Skeletal muscle tissue (tissue), 4 donors: ENCODE data around the gene SHE. TPM values are rescaled to one million over a fixed set of nuclear protein-coding genes. Genes with fewer than 3 reads are reported as not detected.

Source experiments
- H3K27ac ChIP-seq: one replicate; pipeline ENCODE4 v1.7.0; 2013; ENCODE audit warnings: mild to moderate bottlenecking, low read depth, low read length, inconsistent platforms
- H3K27me3 ChIP-seq, 3 donors: one replicate each; pipeline ENCODE4 v1.7.0; 2013; ENCODE audit warnings: low read length in 3 of 3; ENCODE audit not compliant: control insufficient read depth in 3 of 3, insufficient read depth in 3 of 3
- H3K36me3 ChIP-seq, 3 donors: one replicate each; pipeline ENCODE4 v1.7.0; 2013; ENCODE audit warnings: low read length in 3 of 3; ENCODE audit not compliant: control insufficient read depth in 3 of 3, insufficient read depth in 3 of 3
- H3K4me1 ChIP-seq, 3 donors: one replicate each; pipeline ENCODE4 v1.7.0; 2013; ENCODE audit warnings: low read length in 3 of 3, mild to moderate bottlenecking in 3 of 3; ENCODE audit not compliant: control insufficient read depth in 3 of 3, insufficient read depth in 3 of 3
- H3K4me3 ChIP-seq, 3 donors: one replicate each; pipeline ENCODE4 v1.7.0; 2013; ENCODE audit warnings: low read length in 3 of 3
- H3K9ac ChIP-seq, 3 donors: one replicate each; pipeline ENCODE4 v1.7.0; 2013; ENCODE audit warnings: low read length in 3 of 3, mild to moderate bottlenecking in 3 of 3, moderate library complexity in 2 of 3, low read depth in 1 of 3
- H3K9me3 ChIP-seq, 3 donors: one replicate each; pipeline ENCODE4 v1.7.0; 2013; ENCODE audit warnings: low read length in 3 of 3; ENCODE audit not compliant: control insufficient read depth in 3 of 3
- total RNA-seq: library from RNA; depleted of rRNA; stranded (reverse); fragments of >200 nt; gene quantifications from one replicate; pipeline ENCODE4 v1.2.3, GENCODE V29; 2014
- donor health status: Osteomylitis.

SHE gene
- total RNA-seq, 1 donor from 2014 or later = 8.4 TPM

DNA sequence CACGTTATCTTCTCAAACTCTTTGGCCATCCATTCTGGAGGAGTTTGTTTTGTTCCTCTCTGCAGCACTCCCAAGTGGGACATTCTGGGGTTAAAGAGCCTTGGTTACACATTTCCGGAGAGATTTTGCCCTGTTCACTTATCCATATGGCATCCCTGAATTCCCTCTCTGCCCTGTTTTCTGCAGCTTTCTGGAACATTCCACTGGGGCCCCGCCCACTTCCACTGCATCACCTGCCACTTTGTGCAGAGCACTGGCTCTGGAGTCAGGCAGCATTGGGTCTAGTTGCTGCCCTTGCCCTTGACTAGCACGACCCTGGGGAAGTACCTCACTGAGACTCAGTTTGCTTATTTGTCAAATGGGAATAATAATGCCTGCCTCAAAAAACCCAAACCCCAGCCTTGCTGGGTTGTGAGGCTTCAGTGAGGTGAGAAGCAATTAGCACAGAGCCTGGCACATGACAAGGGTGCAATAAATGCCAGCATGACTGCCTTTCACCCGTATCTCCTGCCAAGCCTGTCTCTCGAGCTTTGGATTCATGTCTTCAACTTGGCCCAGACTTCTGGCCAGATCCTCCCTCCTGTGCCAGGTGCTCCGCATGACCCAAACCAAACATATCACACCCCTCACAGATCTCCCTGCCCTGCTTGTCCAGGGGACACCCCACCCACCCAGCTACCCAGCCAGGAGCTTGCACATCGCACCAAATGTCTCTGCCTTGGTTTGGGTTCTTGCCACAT lies 58.8 kb downstream of the SHE start:
- Histone ChIP-seq H3K27ac (no peak overlapping the region), H3K27me3 (no peaks in the 10 kb centered on the region), H3K36me3 (peaks cover 19 to 48% (median 36%) of the 10 kb centered on the region in 3 donors), H3K4me3 (no peak overlapping the region), H3K9me3 (no peaks in the 10 kb centered on the region), H3K9ac (no peak overlapping the region), H3K4me1 (peaks cover 0 to 10% (median 8%) of the 10 kb centered on the region in 3 donors)

DNA sequence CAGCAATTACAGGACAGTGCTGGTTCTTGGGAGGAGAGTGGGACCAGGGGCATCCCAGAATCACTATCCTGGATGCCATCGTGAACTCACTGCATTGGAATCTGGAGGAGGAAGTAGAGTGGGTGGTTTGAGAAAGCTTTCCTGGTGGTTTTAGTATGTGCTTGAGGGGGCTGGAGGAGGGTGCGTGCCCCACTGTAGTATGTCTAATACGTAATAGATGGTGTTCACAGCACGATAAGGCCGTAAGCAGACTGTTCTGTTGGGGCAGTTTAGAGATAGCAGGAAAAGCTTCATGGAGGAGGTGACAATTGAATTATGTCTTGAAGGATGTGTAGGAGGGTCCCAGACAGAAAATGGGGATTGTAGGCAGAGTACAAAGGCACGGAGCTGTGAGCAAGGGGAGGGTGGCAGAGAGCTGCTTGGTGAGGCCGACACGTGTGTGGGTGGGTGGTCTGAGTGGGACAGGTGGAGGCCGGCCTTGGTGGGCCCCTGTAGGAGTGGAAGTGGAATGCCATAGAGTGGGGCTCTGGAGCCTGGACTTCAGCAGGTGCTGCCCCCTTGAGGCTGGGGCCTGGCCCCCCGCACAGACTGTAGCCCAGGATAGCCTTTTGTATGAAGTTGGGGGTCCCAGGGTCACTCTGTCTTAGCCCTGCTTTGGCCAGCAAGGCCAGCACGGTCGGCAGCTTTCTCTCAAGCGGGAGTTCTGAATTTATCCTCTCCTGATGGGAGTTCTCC lies 60.0 kb downstream of the SHE start:
- peaks cover 13 to 43% (median 32%) of the 10 kb centered on the region in 3 donors for H3K36me3 ChIP-seq
- H3K27ac ChIP-seq = no peak overlapping the region
- H3K9ac ChIP-seq = no peak overlapping the region
- no peaks in the 10 kb centered on the region for H3K9me3 ChIP-seq
- no peak overlapping the region for H3K4me3 ChIP-seq
- H3K27me3 ChIP-seq = no peaks in the 10 kb centered on the region
- H3K4me1 ChIP-seq = peaks cover 0 to 10% (median 8%) of the 10 kb centered on the region in 3 donors

DNA sequence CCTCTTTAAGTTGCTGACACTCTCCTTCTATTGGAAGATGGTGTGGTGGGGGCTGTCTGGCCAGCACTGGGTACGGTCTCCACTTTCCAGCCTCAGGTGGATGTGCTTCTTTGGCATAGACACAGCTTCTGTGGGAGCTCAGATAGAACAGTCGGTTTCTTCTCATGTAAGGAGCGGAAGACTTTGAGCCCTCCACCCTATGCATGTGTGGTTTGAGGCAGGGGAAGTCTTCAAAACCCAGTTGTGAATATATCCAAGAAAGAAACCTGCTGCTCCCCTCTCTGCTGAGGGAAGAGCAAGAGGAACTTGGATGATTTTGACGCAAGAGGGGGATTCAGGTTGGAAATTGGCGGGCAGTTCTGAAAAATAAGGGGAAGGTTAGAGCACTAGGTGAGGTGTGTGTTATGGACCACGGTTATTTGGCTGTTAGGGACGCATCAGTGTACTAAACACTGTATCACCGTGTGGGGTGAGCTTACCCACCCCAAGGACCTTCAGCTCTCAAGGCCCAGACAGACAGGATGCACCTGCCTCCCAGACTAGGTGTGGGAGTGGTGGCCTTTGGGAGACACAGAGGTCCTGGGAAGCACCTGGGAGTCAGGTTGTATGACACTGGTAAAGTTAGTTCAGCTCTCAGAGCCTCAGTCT lies 60.8 kb downstream of the SHE start:
- Histone ChIP-seq H3K27ac (no peak overlapping the region), H3K4me3 (no peak overlapping the region)

DNA sequence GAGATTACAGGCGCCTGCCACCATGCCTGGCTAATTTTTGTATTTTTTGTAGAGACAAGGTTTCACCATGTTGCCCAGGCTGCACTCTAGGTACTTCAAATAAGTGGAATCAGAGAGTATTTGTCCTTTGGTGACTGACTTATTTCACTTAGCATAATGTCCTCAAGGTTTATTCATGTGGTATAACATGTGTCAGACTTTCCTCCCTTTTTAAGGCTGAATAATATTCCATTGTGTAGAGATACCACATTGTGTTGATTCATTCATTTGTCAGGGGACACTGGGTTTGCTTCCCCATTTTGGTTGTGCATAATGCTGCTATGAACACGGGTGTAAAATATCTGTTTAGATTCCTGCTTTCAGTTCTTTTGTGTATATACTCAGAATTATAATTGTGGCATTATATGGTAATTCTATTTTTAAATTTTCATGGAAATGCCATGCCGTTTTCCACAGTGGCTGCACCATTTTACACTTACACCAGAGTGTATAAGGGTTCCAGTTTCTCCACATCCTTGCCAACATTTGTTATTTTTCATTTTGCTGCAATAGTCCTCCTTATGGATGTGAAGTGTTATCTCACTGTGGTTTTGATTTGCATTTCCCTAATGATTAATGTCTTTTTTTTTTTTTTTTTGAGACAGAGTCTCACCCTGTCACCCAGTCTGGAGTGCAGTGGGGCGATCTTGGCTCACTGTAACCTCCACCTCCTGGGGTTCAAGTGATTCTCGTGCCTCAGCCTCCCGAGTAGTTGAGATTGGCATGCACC lies 62.0 kb downstream of the SHE start:
- no peak overlapping the region for H3K27ac ChIP-seq
- H3K9ac ChIP-seq = no peak overlapping the region
- peaks cover 21 to 48% (median 38%) of the 10 kb centered on the region in 3 donors for H3K36me3 ChIP-seq
- H3K4me3 ChIP-seq = no peak overlapping the region
- no peaks in the 10 kb centered on the region for H3K9me3 ChIP-seq
- H3K27me3 ChIP-seq = no peaks in the 10 kb centered on the region
- H3K4me1 ChIP-seq = peaks cover 0 to 10% (median 8%) of the 10 kb centered on the region in 3 donors

More for the DNA sequence above, 60.8 kb downstream of the SHE start:
- H3K9me3 ChIP-seq = no peaks in the 10 kb centered on the region
- H3K4me1 ChIP-seq = peaks cover 0 to 10% (median 8%) of the 10 kb centered on the region in 3 donors
- peaks cover 15 to 44% (median 34%) of the 10 kb centered on the region in 3 donors for H3K36me3 ChIP-seq
- H3K27me3 ChIP-seq = no peaks in the 10 kb centered on the region
- H3K9ac ChIP-seq = no peak overlapping the region

DNA sequence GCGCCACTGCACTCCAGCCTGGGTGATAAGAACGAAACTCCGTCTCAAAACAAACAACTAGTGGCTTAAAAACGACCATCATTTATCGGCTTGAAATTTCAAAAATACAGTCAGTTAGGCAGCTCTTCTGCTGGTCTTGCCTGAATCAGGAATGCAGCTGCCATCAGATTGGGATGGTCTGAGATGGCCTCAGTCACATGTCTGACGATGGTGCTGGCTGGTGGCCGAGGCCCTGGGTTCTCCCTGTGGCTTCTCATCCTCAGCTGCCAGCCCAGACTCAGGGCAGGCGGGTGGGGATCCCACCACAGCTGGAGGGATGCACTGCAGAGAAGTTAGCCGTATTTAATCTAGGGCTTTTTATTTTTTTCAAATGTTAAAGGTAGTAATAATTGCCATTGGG lies 65.8 kb downstream of the SHE start:
- no peaks in the 10 kb centered on the region for H3K27me3 ChIP-seq
- H3K36me3 ChIP-seq = peaks cover 22 to 41% (median 27%) of the 10 kb centered on the region in 3 donors
- H3K4me1 ChIP-seq = peaks cover 12 to 22% (median 18%) of the 10 kb centered on the region in 3 donors
- no peak overlapping the region for H3K27ac ChIP-seq
- H3K9me3 ChIP-seq = no peaks in the 10 kb centered on the region
- H3K9ac ChIP-seq = no peak overlapping the region
- H3K4me3 ChIP-seq = no peak overlapping the region

DNA sequence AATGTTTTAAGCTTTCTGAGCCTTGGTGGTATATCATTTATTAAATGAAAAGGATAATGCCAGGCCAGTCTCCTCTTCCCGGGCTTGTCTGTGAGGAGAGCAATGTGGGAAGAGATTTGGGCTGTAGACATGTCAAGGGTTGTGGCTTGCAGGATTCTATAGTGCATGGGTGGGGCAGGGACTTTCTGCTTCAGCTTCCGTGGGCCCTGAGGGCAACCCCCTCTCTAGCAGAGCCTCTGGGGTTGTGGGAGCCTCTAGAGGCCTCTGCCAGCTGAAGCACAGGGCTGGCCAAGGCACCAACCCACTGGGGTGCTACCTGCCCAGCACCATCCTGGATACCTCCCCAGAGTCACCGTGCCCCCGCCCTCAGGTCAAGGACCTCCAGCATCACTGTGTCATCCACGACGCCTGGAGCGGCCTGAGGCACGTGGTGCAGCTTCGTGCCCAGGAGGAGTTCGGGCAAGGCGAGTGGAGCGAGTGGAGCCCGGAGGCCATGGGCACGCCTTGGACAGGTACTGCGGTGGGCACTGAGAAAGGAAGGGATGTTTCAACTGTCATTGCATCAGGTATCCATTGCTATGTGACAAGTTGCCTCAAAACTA lies 66.5 kb downstream of the SHE start:
- Histone ChIP-seq H3K4me1 (peaks cover 15 to 26% (median 18%) of the 10 kb centered on the region in 3 donors), H3K9ac (no peak overlapping the region), H3K27me3 (no peaks in the 10 kb centered on the region), H3K36me3 (peaks cover 19 to 36% (median 21%) of the 10 kb centered on the region in 3 donors), H3K4me3 (no peak overlapping the region), H3K9me3 (no peaks in the 10 kb centered on the region), H3K27ac (no peak overlapping the region)

DNA sequence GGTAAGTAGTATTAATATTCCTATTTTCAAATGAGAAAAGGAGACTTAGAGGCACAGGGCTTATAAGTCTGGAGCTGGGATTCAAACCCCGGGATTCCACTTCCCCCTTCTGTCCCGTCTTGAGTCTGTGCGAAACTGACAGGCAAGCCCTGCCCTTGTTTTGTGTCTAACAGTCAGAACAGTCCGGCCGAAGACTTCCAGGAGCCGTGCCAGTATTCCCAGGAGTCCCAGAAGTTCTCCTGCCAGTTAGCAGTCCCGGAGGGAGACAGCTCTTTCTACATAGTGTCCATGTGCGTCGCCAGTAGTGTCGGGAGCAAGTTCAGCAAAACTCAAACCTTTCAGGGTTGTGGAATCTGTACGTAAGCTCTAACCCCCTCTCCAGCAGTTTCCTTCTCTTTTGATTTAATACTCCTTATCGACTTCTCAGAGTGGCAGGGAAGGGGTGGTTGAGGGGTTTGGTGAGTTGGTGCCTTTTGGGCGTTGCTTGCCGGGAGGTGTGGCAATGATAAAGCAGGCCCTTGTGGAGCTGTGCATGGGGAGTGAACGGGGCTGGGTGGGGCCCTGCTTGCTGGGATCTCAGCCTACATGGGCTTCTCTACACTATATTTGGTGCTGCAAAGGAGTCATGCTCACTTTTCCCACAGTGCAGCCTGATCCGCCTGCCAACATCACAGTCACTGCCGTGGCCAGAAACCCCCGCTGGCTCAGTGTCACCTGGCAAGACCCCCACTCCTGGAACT lies 67.7 kb downstream of the SHE start:
- no peaks in the 10 kb centered on the region for H3K9me3 ChIP-seq
- peak overlapping the region; percentile 14 to 61 (median 55) for H3K9ac ChIP-seq
- peaks cover 24 to 42% (median 27%) of the 10 kb centered on the region in 3 donors for H3K36me3 ChIP-seq
- H3K4me1 ChIP-seq = peaks cover 15 to 27% (median 24%) of the 10 kb centered on the region in 3 donors
- no peaks in the 10 kb centered on the region for H3K27me3 ChIP-seq
- peak overlapping the region in 1 of 3 donors; percentile 51 for H3K4me3 ChIP-seq
- H3K27ac ChIP-seq = peak overlapping the region; percentile 66

DNA sequence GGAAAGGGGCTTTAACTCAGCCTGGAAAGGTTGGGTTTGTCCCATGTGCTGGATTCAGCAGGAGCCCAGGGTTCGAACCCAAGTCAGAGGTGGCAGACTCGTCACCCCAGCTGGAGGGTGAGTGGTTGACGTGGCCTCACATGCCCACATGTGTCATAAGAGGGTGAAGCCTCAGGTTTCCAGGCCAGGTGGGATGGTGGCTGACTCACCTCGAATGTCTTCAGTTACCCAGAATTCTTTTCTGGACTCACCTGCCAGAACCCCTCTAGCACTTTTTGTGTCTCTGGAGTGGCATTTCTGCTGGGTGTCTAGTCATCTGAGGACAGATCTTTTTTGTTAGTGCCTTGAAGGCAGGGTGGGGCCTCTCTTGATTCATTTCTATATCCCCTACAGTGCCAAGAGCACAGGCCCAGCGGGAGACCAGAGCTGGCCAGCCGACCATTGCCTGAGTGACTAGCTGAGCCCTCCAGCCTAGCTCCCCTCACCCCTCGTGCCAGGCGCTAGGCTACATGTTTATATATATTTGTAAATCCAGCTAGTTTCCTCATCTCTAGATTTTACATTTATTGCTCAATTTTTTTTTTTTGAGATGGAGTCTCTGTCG lies 68.9 kb downstream of the SHE start:
- H3K9ac ChIP-seq = peak overlapping the region; percentile 9 to 43 (median 38)
- H3K4me1 ChIP-seq = peaks cover 27 to 40% (median 37%) of the 10 kb centered on the region in 3 donors
- no peaks in the 10 kb centered on the region for H3K27me3 ChIP-seq
- peaks cover 26 to 38% (median 27%) of the 10 kb centered on the region in 3 donors for H3K36me3 ChIP-seq
- no peaks in the 10 kb centered on the region for H3K9me3 ChIP-seq
- H3K4me3 ChIP-seq = no peak overlapping the region
- peak overlapping the region; percentile 40 for H3K27ac ChIP-seq
